ENCODE measurements around the gene SLC10A7. TPM values are rescaled to one million over a fixed set of nuclear protein-coding genes. Genes with fewer than 3 reads are reported as not detected.

The SLC10A7 gene
- total RNA-seq, 3 donors from 2014 or later (not counting 1 experiment from before 2014, with no cell fraction given) = 16.0 to 29.4 (median 26.3) TPM

DNA sequence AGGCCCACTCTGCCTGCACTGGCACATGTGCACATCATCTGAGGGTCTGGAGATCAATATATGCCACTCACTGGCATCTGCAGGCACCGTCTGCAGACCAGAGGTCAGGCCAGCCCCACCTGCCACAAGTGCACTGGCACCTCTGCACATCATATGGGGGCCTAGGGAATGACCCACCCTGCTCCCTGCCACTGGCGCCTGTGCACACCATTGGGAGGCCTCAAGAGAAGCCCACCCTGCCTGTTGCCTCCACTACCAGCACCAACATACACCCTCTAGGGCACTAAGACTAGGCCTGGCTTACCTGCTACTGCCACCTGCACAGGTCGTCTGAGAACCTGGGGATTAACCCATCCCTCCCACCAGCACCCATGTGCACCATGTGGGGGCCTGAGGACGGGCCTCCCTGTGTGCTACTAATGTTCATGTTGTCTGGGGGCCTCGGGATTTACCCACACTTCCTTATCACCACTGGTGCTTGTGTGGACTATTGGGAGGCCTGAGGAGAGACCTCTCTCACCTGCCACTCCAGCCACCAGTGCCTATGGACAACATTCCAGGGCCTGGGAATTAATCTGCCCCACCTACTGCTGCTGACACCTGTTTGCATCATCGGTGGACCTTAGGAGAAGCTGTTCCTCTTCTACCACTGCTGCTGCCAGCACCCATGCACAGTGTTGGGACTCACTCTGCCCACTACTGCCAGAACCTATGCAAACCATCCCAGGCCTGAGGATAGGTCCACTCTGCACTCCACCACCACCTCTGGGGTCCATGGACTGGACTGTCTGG lies 193.7 kb downstream of the SLC10A7 start:
- no peaks in the 10 kb centered on the region for H3K36me3 Mint-ChIP-seq
- no peak overlapping the region for H3K27ac ChIP-seq (ENCODE audit: low read length)
- H3K4me3 ChIP-seq (ENCODE audit: low read length) = no peak overlapping the region
- WGBS (ENCODE audit: insufficient coverage) = 98% methylated on average over 5 of the region's 6 CpGs
- H3K4me3 Mint-ChIP-seq = no peak overlapping the region
- H3K9me3 ChIP-seq (ENCODE audit: control insufficient read depth, insufficient read depth, low read length) = no peaks in the 10 kb centered on the region
- H3K36me3 ChIP-seq (ENCODE audit: control insufficient read depth, insufficient read depth, low read length) = no peaks in the 10 kb centered on the region
- H3K27ac Mint-ChIP-seq = no peak overlapping the region
- no peaks in the 10 kb centered on the region for H3K4me1 ChIP-seq (ENCODE audit: control insufficient read depth, insufficient read depth, low read length)
- no peaks in the 10 kb centered on the region for H3K9me3 Mint-ChIP-seq
- H3K27me3 ChIP-seq (ENCODE audit: control insufficient read depth, insufficient read depth, low read length) = no peaks in the 10 kb centered on the region
- TF ChIP-seq, protein P1, sequence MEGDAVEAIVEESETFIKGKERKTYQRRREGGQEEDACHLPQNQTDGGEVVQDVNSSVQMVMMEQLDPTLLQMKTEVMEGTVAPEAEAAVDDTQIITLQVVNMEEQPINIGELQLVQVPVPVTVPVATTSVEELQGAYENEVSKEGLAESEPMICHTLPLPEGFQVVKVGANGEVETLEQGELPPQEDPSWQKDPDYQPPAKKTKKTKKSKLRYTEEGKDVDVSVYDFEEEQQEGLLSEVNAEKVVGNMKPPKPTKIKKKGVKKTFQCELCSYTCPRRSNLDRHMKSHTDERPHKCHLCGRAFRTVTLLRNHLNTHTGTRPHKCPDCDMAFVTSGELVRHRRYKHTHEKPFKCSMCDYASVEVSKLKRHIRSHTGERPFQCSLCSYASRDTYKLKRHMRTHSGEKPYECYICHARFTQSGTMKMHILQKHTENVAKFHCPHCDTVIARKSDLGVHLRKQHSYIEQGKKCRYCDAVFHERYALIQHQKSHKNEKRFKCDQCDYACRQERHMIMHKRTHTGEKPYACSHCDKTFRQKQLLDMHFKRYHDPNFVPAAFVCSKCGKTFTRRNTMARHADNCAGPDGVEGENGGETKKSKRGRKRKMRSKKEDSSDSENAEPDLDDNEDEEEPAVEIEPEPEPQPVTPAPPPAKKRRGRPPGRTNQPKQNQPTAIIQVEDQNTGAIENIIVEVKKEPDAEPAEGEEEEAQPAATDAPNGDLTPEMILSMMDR (IDR thresholded peaks at IDR 0.05) = no peak
- intact Hi-C loops (cut with micrococcal nuclease) = no loop called here
- H3K27me3 Mint-ChIP-seq (ENCODE audit: low read depth in 2 of 2) = no peaks in the 10 kb centered on the region
- ATAC-seq (no peak), DNase-seq (no peak)
- H3K4me1 Mint-ChIP-seq = no peaks in the 10 kb centered on the region

DNA sequence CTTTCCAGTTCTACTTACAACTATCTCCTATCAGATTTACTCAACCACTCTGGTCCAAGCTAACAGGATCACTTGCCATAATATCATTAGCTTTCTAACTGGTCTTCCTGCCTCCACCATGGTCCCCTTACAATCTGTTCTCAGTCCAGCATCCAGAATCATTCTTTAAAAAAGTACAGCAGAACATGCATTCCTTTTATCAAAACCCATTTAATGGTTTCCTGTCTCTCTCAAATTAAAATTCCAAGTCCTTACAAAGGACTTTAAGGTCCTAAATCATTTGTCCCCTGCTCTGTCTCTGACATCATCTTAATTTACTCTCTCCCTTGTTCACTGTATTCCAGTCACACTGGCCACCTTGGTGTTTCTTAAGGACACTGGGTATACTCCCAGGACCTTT lies 202.8 kb downstream of the SLC10A7 start:
- intact Hi-C loops (cut with micrococcal nuclease) = no loop called here
- Histone ChIP-seq H3K27me3 (ENCODE audit: control insufficient read depth, insufficient read depth, low read length) (no peaks in the 10 kb centered on the region), H3K9me3 (ENCODE audit: control insufficient read depth, insufficient read depth, low read length) (no peaks in the 10 kb centered on the region), H3K4me1 (ENCODE audit: control insufficient read depth, insufficient read depth, low read length) (no peaks in the 10 kb centered on the region), H3K36me3 (ENCODE audit: control insufficient read depth, insufficient read depth, low read length) (no peaks in the 10 kb centered on the region), H3K27ac (ENCODE audit: low read length) (no peak overlapping the region), H3K4me3 (ENCODE audit: low read length) (no peak overlapping the region)
- ATAC-seq (no peak), DNase-seq (no peak)
- H3K36me3 Mint-ChIP-seq = no peaks in the 10 kb centered on the region
- H3K27me3 Mint-ChIP-seq (ENCODE audit: low read depth in 2 of 2) = no peaks in the 10 kb centered on the region
- H3K4me3 Mint-ChIP-seq = no peak overlapping the region
- no peaks in the 10 kb centered on the region for H3K4me1 Mint-ChIP-seq
- no peak overlapping the region for H3K27ac Mint-ChIP-seq
- H3K9me3 Mint-ChIP-seq = no peaks in the 10 kb centered on the region
- TF ChIP-seq, protein P1 (IDR thresholded peaks at IDR 0.05) = no peak

DNA sequence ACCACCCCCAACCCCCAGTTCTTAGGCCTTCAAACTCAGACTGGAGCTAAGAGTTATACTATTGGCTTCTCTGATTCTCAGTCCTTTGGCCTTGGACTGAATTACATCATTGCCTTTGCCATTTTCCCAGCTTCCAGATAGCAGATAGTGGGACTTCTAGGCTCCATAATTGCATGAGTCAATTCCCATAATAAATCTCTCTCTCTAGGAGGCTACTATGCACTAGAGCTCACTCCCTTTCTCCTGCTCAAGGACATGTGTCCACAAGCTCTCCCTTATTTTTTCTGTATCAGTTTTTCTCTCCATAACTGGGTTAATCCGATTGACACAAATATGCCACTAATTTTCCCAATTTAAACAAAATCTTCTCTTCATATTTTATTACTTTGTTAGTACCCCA lies 204.0 kb downstream of the SLC10A7 start:
- intact Hi-C loops (cut with micrococcal nuclease) = no loop called here
- ATAC-seq = no peak
- Histone ChIP-seq H3K27me3 (ENCODE audit: control insufficient read depth, insufficient read depth, low read length) (no peaks in the 10 kb centered on the region), H3K4me3 (ENCODE audit: low read length) (no peak overlapping the region), H3K36me3 (ENCODE audit: control insufficient read depth, insufficient read depth, low read length) (no peaks in the 10 kb centered on the region), H3K27ac (ENCODE audit: low read length) (no peak overlapping the region), H3K9me3 (ENCODE audit: control insufficient read depth, insufficient read depth, low read length) (no peaks in the 10 kb centered on the region), H3K4me1 (ENCODE audit: control insufficient read depth, insufficient read depth, low read length) (no peaks in the 10 kb centered on the region)
- Mint-ChIP-seq H3K27ac (no peak overlapping the region), H3K9me3 (no peaks in the 10 kb centered on the region), H3K36me3 (no peaks in the 10 kb centered on the region), H3K27me3 (ENCODE audit: low read depth in 2 of 2) (no peaks in the 10 kb centered on the region), H3K4me1 (no peaks in the 10 kb centered on the region), H3K4me3 (no peak overlapping the region)
- TF ChIP-seq, protein P1 (IDR thresholded peaks at IDR 0.05) = no peak
- no peak for DNase-seq
- 100% methylated on average over 1 of the region's 1 CpG for WGBS (ENCODE audit: insufficient coverage)

DNA sequence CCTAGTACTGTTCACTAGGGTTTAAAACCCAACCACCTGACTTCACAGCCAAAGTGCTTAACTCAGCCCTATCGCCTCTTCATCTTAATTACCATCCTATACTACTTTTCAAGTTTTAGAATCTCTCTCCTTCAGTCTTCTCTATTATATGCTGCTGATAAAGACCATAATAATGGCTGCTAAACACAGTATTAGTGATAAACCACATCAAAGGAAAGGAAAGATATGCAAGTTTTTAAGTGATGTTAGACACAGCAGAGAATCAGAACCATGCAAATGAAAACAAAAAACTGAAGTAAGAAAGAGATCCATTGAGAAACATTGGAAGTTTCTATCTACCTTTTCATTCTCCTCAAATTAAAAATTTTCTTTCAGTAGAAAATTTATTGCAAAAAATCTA lies 206.6 kb downstream of the SLC10A7 start:
- H3K27ac ChIP-seq (ENCODE audit: low read length) = no peak overlapping the region
- H3K9me3 ChIP-seq (ENCODE audit: control insufficient read depth, insufficient read depth, low read length) = no peaks in the 10 kb centered on the region
- H3K27me3 ChIP-seq (ENCODE audit: control insufficient read depth, insufficient read depth, low read length) = no peaks in the 10 kb centered on the region
- Mint-ChIP-seq H3K27me3 (ENCODE audit: low read depth in 2 of 2) (no peaks in the 10 kb centered on the region), H3K9me3 (no peaks in the 10 kb centered on the region), H3K36me3 (no peaks in the 10 kb centered on the region), H3K27ac (no peak overlapping the region), H3K4me1 (peaks cover 5 to 11% of the 10 kb centered on the region in 2 donors), H3K4me3 (no peak overlapping the region)
- H3K36me3 ChIP-seq (ENCODE audit: control insufficient read depth, insufficient read depth, low read length) = no peaks in the 10 kb centered on the region
- intact Hi-C loops (cut with micrococcal nuclease) = no loop called here
- DNase-seq (no peak), ATAC-seq (no peak)
- no peaks in the 10 kb centered on the region for H3K4me1 ChIP-seq (ENCODE audit: control insufficient read depth, insufficient read depth, low read length)
- 94% methylated on average over 1 of the region's 1 CpG for WGBS (ENCODE audit: insufficient coverage)
- TF ChIP-seq, protein P1 (IDR thresholded peaks at IDR 0.05) = no peak
- H3K4me3 ChIP-seq (ENCODE audit: low read length) = no peak overlapping the region
